ENCODE data around the gene IL15RA.

Gene IL15RA

DNA sequence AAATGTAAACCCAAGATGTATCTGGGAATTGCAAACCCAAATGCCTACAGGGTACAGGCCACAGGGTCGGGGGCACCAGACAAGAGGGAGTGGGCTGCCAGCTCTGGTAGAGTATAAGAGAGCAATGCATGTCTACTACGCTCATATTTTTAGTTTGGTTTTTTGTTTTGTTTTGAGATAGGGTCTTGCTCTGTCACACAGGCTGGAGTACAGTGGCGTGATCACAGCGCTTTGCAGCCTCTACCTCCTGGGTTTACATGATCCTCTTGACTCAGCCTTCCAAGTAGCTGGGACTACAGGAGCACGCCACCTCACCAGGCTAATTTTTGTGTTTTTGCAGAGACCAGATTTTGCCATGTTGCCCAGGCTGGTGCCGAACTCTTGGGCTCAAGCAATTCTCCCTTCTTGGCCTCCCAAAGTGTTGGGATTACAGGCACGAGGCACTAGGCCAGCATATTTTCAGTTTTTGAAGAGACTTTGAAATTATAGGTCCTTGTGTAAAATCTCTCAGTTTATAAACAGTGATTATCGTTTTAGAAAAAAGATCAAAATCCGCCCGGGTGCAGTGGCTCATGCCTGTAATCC lies 11.1 kb upstream of the IL15RA start:
- Histone ChIP-seq H3K4me3 (ENCODE audit: severe bottlenecking) (no peak overlapping the region), H3K27ac (ENCODE audit: poor library complexity, severe bottlenecking) (no peak overlapping the region), H3K27me3 (ENCODE audit: insufficient read depth, poor library complexity, severe bottlenecking) (no peaks in the 10 kb centered on the region), H3K4me1 (ENCODE audit: insufficient read depth, poor library complexity, severe bottlenecking) (no peaks in the 10 kb centered on the region), H3K36me3 (ENCODE audit: low read depth) (no peaks in the 10 kb centered on the region), H3K9me3 (ENCODE audit: severe bottlenecking) (no peaks in the 10 kb centered on the region)
- DNase-seq (ENCODE audit: low spot score) (no peak), ATAC-seq (ENCODE audit: low read depth) (no peak)
- TF ChIP-seq, protein P1, sequence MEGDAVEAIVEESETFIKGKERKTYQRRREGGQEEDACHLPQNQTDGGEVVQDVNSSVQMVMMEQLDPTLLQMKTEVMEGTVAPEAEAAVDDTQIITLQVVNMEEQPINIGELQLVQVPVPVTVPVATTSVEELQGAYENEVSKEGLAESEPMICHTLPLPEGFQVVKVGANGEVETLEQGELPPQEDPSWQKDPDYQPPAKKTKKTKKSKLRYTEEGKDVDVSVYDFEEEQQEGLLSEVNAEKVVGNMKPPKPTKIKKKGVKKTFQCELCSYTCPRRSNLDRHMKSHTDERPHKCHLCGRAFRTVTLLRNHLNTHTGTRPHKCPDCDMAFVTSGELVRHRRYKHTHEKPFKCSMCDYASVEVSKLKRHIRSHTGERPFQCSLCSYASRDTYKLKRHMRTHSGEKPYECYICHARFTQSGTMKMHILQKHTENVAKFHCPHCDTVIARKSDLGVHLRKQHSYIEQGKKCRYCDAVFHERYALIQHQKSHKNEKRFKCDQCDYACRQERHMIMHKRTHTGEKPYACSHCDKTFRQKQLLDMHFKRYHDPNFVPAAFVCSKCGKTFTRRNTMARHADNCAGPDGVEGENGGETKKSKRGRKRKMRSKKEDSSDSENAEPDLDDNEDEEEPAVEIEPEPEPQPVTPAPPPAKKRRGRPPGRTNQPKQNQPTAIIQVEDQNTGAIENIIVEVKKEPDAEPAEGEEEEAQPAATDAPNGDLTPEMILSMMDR (IDR thresholded peaks at IDR 0.05; ENCODE audit: poor library complexity, severe bottlenecking): no peak

- no peaks in the 10 kb centered on the region for H3K4me1 ChIP-seq (ENCODE audit: insufficient read depth, poor library complexity, severe bottlenecking)
- no peaks in the 10 kb centered on the region for H3K9me3 ChIP-seq (ENCODE audit: severe bottlenecking)
- TF ChIP-seq, protein P1 (IDR thresholded peaks at IDR 0.05; ENCODE audit: poor library complexity, severe bottlenecking): no peak
- no peak overlapping the region for H3K4me3 ChIP-seq (ENCODE audit: severe bottlenecking)
- no peaks in the 10 kb centered on the region for H3K27me3 ChIP-seq (ENCODE audit: insufficient read depth, poor library complexity, severe bottlenecking)
- H3K27ac ChIP-seq (ENCODE audit: poor library complexity, severe bottlenecking): no peak overlapping the region
- DNase-seq (ENCODE audit: low spot score): no peak
- ATAC-seq (ENCODE audit: low read depth): no peak
- H3K36me3 ChIP-seq (ENCODE audit: low read depth): no peaks in the 10 kb centered on the region
Measured at GRCh38 chr10:5987747-5988146, 10.4 kb upstream of the IL15RA start.

DNA sequence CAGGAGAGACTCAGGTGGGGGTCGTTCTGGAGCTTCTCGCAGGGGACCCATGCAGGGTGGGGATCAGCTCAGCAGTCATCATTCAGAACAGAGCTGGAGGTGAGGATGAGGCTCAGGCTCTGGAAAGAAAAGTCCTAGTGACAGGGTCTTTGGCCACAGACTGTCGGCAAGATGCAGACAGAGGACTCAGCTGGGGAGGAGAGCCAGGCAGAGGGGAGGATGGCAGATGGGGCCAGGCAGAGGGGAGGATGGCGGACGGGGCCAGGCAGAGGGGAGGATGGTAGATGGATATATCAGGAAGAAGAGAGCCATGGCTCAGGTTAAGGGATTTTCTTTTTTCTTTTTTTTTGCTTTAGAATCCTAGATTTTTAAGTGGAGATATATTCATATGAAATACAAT lies 7.7 kb upstream of the IL15RA start:
- TF ChIP-seq, protein P1 (IDR thresholded peaks at IDR 0.05; ENCODE audit: poor library complexity, severe bottlenecking): no peak
- ATAC-seq (ENCODE audit: low read depth) (no peak), DNase-seq (ENCODE audit: low spot score) (no peak)

GRCh38 chr10:5983774-5984173 lies 6.4 kb upstream of the IL15RA start:
- H3K27ac ChIP-seq (ENCODE audit: poor library complexity, severe bottlenecking): no peak overlapping the region
- no peak for ATAC-seq (ENCODE audit: low read depth)
- DNase-seq (ENCODE audit: low spot score): no peak
- H3K9me3 ChIP-seq (ENCODE audit: severe bottlenecking): no peaks in the 10 kb centered on the region
- no peaks in the 10 kb centered on the region for H3K36me3 ChIP-seq (ENCODE audit: low read depth)
- TF ChIP-seq, protein P1 (IDR thresholded peaks at IDR 0.05; ENCODE audit: poor library complexity, severe bottlenecking): no peak
- no peaks in the 10 kb centered on the region for H3K27me3 ChIP-seq (ENCODE audit: insufficient read depth, poor library complexity, severe bottlenecking)
- no peaks in the 10 kb centered on the region for H3K4me1 ChIP-seq (ENCODE audit: insufficient read depth, poor library complexity, severe bottlenecking)
- no peak overlapping the region for H3K4me3 ChIP-seq (ENCODE audit: severe bottlenecking)

More for the DNA sequence above, 7.7 kb upstream of the IL15RA start:
- Histone ChIP-seq H3K9me3 (ENCODE audit: severe bottlenecking) (no peaks in the 10 kb centered on the region), H3K27me3 (ENCODE audit: insufficient read depth, poor library complexity, severe bottlenecking) (no peaks in the 10 kb centered on the region), H3K36me3 (ENCODE audit: low read depth) (no peaks in the 10 kb centered on the region), H3K4me1 (ENCODE audit: insufficient read depth, poor library complexity, severe bottlenecking) (no peaks in the 10 kb centered on the region), H3K27ac (ENCODE audit: poor library complexity, severe bottlenecking) (no peak overlapping the region), H3K4me3 (ENCODE audit: severe bottlenecking) (no peak overlapping the region)

DNA sequence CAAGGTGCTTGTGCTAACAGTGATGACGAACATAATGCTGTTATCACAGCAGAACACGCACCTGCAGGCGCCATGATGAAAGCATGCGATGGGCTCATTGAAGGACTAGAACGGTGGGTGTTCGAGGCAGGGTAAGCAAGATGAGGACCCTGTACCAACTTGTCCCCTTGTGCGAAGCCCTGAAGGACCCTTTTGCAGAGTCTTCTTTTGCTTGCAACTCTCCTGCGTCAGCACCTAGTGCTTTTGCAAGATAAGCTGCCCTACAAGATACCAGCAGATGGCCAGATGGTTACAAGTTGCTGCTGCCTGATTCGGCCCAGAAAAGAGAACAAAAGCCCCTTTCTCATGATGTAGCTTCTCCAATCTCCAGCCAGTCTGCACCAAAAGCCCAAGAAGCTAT lies 4.2 kb upstream of the IL15RA start:
- H3K9me3 ChIP-seq (ENCODE audit: severe bottlenecking): no peaks in the 10 kb centered on the region
- no peak for DNase-seq (ENCODE audit: low spot score)
- ATAC-seq (ENCODE audit: low read depth): no peak
- no peaks in the 10 kb centered on the region for H3K36me3 ChIP-seq (ENCODE audit: low read depth)
- H3K4me3 ChIP-seq (ENCODE audit: severe bottlenecking): no peak overlapping the region
- H3K27me3 ChIP-seq (ENCODE audit: insufficient read depth, poor library complexity, severe bottlenecking): no peaks in the 10 kb centered on the region
- H3K4me1 ChIP-seq (ENCODE audit: insufficient read depth, poor library complexity, severe bottlenecking): no peaks in the 10 kb centered on the region
- TF ChIP-seq, protein P1 (IDR thresholded peaks at IDR 0.05; ENCODE audit: poor library complexity, severe bottlenecking): no peak
- H3K27ac ChIP-seq (ENCODE audit: poor library complexity, severe bottlenecking): no peak overlapping the region
